LoVo (cell line): ENCODE data around the gene FHL2.
A peak's percentile ranks its signal among the peaks of the same experiment; 100 is the strongest.

Experiments
- DNase-seq: peaks from one replicate; pipeline ENCODE4 v3.0.0-alpha.2; 2016; ENCODE audit warnings: low spot score

FHL2 gene

DNA sequence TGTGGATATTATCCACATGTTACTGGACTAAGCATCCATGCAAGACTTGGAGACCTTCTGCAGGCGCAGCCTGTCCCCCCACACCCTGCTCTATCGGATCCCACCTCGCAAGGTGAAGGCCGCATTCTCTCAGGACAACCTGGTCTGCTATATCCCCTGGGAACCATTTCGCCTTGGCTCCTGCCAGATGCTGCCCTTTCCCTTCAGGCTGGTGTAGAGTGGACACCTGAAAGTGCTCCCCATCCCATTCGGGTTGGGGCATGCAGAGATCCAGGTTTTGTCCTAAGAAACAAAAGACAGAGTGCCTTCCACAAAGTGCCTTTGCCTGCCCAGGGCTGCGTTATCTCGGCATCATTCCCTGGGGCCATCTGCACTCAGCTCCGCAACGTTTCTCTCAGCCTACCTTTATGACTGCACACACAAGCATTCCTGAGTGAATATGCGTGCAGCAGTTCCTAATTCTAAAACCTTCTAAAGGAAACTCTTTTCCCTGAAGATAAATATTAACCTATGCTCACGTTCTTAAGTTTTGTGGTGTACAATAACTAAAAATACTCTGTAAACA, 20.5 kb downstream of the FHL2 start:
- no peak for DNase-seq

DNA sequence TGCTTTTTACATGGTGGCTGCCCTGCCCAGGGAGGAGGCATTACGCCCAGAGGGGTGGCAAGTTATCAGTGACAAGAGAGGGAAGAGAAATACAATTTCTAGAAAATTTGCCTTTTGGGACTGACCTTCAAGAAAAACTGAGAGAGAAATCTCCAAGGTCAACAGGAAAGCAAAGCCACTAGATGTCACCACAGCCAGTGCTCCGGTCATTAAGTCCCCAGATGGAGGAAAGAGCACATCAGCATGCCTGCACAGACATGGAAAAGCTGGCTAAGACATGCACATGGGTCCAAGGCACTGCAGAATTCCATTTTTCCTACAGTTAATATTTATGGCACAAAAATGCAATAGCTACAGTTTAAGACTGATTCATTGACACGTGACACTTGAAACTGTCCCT, 21.0 kb downstream of the FHL2 start:
- DNase-seq: no peak

DNA sequence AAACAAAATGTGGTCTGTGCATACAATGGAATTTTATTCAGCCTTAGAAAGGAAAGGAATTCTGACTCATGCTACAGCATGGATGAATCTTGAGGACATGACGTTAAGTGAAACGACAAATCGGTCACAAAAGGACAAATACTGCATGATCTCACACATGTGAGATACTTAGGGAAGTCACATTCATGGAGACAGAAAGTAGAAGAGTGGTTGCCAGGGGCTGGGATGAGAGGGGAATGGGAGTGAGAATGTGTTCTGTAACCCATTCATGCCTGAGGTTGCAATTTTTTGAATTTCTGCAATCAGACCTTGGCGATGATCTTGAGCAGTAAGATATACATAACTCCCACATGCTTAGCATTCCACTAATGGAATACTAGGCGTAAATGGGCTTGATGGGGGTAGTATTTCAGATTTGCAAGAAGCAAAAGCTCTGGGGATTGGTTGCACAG, 22.0 kb downstream of the FHL2 start:
- DNase-seq: no peak

DNA sequence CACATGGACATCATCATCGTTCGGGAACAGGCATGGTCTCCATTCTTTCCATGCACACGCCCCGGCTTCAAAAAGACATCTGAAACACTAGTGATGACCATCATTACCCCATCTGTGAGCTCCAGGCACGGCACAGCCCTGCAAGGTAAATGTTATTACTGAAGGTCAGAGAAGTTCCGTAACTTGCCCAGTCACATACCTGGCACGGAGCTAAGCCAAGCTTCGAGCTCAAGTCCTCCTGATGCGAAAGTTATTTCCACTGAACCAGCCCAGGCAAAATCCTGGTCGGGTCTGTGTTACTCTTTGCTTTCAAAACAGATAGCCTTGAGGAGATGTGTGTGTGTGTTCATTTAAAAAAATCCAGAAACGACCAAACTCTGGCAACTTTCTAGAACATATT, 22.8 kb downstream of the FHL2 start:
- no peak for DNase-seq

DNA sequence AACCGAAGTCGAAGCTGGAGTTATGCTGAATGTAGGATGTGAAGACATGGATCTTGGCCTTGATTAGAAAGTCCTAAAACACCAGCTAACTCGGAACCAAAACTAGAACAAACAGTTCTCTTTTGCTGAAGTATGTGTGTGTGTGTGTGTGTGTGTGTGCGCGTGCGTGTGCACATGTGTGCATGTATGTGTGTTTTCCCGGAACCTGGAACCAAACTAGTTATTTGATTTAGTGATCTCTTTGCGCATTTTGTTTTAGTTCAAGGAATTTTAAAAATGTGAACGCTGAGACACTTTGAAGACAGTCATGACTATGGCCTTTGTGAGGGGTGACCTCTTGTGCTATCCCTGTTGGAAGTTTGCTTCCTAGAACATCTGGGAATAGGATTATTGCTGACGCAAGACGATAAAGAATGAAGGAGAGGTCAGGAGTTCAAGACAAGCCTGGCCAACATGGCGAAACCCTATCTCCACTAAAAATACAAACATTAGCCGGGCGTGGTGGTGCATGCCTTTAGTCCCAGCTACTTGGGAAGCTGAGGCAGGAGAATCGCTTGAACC, 23.8 kb downstream of the FHL2 start:
- no peak for DNase-seq

DNA sequence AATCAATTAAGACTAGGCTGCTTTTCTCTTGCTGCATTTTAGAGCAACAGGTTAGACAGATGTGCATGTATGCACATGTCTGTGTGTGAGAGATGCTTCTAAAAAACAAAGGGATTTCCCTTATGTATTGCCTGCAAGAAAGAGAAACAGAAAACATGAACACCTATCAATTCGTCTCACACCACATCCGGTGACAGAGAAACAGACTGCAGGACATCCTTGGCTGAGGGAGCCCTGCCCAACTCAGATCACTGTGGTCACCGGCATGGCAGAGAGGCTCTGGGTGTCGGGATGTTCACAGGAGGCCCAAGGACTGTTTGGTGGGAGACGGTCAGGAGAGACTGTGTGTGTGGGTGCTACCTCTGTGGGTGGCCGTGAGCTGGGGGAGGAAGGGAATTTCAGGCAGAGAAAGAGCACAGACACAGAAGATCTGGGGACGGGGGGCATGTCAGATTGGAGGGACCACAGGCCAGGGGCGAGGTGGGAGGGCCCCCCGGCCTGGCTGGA, 24.9 kb downstream of the FHL2 start:
- no peak for DNase-seq

DNA sequence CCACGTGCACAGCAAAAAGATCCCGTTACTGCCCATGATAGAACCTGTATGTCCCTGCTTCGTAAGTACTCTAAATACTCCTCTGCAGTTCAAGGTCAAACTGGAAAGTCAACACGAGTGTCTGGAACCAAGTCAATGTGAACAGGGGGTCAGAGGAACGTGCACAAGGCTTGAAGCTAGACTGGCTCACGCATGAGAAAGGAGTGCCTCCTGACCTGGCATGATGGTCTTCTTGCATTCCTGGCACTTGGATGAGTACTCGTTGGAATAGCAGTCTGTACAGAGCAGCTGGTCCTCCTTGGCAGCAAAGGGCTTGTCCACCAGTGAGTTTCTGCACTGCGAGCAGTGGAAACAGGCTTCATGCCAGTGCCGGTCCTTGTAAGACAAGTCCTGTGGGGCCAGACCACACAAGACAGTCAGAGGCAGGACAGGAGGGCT, 25.5 kb downstream of the FHL2 start:
- DNase-seq: no peak

DNA sequence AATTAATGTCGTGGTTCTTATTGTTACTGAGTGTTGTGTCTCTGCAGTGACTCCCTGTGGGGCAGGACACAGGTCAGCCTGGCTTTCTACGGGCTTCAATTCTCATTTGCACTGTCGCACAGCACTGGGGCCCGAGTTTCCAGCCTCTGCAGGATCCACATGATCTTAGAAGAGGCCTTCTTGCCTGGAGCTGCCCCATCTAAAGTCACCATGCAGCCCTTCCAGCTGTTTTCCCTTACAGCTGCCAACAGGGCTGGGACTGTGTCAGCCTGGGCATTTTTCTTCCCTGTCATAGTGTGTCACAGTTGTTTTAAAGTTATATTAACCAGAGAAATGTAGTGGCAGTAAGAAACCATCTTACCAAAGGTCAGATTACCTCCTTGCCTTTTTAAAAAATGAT, 27.0 kb downstream of the FHL2 start:
- DNase-seq: no peak

DNA sequence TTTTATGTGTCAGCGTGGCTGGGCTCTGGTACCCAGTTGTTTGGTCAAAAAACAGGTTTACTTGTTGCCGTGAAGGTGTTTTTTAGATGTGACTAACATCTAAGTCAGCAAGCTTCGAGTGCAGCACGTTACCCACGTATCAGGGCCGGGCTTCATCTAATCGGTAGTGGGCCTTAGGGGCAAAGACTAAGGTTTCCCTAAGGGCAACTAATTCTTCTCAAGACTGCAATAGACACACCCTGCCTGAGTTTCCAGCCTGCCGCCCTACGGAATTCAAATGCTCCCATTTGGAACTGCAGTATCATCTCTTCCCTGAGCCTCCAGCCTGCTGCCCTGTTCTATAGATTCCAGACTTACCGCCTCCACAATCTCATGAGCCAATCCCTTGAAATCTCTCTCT, 27.7 kb downstream of the FHL2 start:
- DNase-seq: no peak

DNA sequence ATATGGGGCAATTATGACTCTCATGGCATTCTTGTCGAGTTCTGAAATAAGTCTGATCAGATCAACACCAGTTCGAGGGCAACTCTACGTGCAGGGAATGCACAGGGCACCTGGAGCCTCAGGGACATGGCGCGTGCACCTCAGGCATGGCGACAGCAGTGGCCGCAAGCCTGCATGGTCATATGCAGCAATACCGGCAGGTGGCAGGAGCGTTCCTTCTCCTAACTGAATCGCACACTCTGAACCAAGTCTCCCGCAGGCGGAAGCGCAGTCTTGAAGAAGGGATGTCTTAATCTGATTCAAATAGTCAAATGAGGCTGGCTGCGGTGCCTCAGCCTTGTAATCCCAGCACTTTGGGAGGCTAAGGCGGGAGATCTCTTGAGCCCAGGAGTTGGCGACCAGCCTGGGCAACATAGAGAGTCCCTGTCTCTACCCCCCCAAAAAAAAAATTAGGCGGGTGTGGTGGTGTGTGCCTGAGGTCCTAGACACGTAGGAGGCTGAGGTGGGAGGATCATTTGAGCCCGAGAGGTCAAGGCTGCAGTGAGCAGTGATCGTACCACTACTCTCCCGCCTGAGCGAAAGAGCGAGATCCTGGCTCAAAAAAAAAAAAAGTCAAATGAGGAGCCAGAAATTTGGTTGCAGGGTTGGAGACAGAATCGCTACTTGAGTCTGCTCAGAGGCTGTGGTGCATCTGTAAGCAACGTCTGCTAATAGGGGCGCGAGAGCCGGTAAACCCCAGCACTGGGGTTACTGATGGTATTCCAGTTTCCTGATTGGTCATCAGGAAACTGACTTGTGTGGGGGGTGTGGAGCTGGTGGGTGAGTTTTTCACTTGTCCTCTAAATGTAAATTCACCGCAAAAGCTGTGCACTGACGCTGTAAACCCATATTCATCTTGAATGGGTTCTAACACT, 28.8 kb downstream of the FHL2 start:
- DNase-seq: peak; percentile 53

DNA sequence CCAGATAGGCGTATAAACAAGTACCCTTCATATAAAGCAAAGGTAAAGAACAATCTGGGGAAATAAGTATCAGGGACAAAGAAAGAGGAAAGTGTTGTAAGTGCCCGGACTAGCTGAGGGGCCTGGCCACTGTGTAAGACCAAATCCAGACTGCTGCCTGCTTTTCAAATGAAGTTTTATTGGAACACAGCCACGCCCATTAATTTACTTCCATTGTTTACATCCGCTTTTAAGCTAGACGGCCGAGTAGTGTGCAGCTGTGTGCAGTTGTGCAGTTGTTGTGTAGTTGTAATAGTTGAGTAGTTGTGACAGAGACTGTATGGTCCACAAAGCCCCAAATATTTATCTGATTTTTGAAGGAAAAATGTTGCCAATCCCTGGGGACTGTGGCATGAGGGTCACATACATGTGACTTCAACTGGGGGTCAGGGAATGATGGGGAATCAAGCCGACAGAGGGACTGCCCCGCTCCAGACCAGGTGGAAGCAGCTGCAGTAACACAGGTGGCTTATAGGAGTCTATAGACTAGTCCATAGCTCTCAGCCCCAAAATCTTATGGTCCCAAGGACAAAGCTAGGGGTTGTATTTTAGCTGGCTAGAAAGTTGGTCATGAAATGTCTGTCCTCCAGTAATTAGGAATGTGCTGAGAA, 30.0 kb downstream of the FHL2 start:
- no peak for DNase-seq

DNA sequence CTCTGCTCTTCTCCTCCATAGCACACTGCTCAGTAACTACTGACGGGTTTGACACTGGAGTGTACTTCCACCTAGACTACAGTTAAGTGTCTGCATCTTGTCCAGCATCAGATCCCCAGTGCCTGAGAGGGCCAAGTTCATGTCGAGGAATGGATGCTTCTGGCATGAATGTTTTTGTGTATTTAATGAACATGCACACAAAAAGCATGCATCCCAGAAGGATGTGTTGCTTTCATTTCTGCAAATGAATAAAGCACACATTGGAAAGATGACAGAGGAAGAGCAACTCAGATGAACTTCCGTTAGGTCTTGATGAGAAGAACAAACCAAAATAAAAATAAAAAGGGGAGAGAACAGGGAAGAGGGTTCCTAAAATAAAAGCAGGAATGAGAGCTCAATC, 33.6 kb downstream of the FHL2 start:
- DNase-seq: no peak

DNA sequence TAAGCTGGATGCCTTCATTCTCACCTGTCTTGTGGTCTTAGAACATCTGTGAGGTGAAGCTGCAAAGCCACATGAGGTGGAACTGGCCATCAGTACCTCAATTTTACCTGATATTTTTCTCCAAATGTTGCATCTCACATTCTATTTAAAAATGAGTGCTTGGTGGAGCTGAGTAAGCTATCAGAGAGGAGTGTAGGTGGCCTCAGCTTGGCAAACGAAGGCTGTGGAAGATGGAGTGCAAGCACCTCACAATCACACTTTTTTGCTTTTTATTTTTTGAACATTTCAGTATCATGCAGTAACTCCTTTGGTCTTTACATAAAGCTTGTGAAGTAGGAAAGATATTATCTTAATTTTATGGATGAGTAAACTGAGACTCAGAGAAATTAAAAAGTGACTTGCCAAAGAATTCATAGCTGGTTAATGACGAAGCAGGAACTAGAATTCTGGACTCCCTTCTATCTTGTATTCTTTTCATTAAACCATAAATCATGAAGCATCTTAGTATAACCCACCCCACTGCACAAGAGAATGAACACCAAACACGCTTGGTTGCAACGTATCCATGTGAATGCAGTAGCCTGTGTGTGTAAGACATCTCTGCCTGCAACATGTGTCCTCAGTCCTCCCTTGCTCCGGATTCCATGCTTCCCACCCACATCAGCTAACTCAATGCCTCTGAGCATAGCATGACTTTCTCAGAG, 34.3 kb downstream of the FHL2 start:
- no peak for DNase-seq

DNA sequence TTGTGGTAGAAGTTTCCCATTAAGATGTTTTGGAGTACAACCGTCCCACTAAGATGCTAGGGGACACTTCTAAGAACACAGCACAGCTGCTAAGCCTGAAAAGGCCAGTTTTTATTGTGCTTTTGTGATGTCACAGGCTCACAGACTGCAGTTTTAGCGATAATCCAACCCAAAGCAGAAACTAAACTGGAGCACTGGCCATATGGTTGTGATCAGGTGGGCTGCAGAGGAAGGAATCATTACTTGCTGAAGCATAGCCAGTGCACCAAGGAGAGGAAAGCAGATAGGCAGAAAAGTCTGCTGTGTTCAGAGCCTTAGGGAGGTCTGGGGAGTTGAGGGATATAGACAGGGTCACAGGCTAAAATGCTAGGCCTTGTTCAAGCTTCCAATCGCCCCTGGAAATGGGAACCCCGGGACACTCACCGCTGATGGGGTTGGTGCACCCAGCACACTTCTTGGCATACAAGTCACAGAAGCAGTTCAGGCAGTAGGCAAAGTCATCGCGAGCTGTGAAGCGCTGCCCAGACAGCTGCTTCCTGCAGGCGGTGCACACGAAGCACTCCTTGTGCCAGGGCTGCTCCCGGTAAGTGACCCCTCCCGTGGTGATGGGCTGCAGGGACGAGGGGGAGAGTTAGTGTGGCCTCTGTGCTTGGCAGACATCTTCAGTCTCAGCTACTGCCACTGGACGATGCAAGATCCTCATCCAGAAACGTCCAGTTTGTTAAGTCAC, 35.8 kb downstream of the FHL2 start:
- no peak for DNase-seq

DNA sequence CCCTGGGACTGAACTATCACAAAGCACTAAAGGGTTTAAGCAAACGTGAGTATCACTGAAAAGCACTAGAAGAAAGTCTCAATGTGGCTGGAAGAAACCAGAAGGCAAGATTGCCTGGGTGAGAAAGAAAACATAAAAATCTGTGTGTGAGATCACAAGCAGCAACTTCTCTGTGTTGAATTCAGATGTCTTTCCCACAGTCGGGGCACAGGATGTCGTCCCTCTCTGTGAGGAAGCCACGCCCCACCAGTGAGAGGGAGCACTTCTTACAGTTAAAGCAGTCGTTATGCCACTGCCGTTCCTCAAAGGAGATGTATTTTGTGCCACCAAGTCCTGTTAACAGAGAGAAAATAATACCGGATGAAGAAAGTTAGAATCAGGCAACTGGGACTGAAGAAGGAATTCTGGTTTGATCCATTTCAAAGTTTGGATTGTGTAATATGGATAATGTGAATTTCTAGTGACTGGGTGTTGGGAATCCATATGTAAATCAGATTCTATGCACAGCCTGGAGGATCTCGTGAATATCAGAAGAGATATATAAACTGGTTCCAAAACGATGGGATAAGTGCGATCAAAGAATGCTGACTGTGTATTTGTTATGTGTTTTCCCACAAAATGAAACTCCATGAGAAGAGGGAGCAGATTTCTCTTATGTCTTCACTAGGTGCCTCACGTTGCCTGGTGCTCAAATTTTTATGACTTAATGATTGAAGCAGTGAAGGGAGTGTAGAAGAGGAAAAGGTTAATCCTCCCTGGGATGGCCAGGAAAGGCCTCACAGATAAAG, 37.6 kb downstream of the FHL2 start:
- DNase-seq: no peak

DNA sequence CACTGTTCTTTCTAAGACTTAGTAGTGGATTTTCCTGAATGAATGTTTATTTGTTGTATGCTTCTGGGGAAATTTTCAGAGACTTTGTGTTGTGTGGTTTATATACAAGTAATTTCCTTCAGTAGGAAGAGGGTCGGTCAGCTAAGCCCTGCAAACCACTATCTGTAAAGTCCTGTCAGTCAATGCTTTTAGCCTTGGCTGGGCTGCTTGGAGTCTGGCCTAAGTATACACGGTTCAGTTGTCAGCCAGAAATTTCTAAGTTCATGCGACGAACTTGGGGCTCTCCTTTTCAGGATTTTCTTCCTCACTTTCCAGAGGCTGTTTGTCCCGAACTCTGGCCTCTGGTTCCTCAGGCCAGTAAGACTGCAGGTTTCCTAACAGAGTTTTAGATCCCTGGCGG, 40.3 kb downstream of the FHL2 start:
- no peak for DNase-seq

DNA sequence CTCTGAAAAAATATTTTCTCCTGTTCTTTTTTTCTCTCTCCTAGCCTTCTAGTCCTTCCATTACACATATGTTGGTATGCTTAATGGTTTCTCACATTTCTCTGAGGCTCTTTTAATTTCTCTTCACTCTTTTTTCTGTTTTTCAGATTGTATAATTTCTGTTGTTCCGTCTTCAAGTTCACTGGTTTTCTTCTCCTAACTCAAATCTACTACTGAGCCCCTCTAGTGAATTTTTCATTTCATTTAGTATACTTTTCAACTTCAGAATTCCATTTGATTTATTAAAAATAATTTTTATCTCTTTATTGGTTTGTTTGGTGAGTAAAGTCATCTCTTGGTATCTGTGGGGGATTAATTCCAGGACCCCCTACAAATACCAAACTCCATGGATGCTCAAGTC, 41.7 kb downstream of the FHL2 start:
- no peak for DNase-seq

DNA sequence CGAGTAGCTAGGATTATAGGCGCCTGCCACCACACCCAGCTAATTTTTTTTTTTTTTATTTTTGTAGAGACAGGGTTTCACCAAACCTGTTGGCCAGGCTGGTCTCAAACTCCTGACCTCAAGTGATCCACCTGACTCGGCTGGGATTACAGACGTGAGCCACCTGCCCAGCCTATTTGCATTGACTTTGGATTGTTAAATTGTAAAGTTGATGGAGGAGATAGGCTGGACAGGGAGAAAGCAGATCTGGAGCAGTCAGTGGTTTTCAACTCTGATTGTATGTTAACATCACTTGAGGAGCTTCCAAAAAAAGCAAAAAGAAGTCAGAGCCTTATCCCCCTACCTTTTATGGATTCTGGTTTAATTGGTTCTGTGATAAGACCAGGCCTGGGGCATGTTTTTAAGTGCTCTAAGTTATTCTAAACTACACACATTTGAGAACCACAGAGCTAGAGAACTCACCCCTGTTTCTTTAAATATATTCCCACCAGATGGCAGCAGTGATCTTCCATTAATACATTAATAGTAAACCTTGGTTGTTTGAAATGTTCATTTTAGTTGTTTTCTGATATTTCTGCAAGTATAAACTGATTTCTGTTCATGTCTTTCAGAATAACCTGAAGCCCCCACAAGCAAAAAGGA, 54.0 kb downstream of the FHL2 start:
- peak; percentile 41 for DNase-seq

DNA sequence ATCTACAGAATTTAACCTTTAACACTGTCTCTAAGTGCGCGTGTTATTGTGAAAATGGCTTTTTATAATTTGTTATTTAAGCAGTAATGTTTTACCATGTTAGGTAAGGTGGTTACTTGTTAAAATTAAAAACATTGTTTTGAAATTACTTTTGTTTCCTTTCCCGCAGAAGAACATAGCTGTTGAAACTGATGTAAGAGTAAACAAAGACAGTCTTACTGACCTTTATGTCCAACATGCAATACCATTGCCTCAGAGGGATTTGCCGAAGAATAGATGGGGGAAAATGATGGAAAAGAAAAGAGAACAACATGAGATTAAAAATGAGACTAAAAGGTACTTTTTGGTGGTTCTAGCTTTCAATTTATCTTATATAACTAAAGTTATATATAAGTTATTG, 59.4 kb downstream of the FHL2 start:
- no peak for DNase-seq

DNA sequence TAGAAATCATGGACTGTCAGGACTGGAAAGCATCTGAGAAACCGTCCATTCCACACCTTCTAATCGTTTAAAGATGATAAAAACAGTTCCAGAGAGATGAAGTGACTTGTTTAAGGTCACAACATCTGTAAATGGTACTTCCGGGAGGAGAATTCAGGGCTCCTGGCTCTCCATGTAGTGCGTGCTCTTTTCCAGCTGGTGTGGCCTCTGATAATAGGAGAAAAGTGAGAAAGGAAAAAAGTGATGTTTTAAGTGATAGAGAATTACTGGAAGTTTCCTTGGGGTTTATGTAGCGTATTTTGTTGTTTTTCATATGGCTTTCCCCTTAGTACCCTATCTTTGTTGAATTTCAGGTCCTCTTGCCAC, 60.8 kb downstream of the FHL2 start:
- no peak for DNase-seq
